GM13977 (cell line): ENCODE results near the gene MAPKBP1.
A peak's percentile ranks its signal among the peaks of the same experiment; 100 is the strongest.

ENCODE experiments used
- DNase-seq: peaks from one replicate; pipeline ENCODE4 v3.0.0; 2012; ENCODE audit warnings: low spot score
- in situ Hi-C: fragments of 300-500 bp; cut with MboI; formaldehyde crosslinking; loops from one replicate; pipeline ENCODE4 v1.12.0; 2022; ENCODE audit warnings: low sequenced_read_pairs, low pct_unique_long_range_greater_than_20kb, mixed read lengths, inconsistent platforms; ENCODE audit not compliant: unreplicated experiment
- TF ChIP-seq, protein P1 (sequence below): IDR thresholded peaks from 2 replicates; pipeline ENCODE4 v1.5.1; 2012; ENCODE audit warnings: mild to moderate bottlenecking, control low read depth; ENCODE audit not compliant: insufficient read depth; ENCODE audit errors: extremely low read depth, missing control alignments

MAPKBP1 gene

GRCh38 chr15:41824062-41824745 lies 49.9 kb downstream of the MAPKBP1 start:
- in situ Hi-C loops = no loop called here
- TF ChIP-seq, protein P1, sequence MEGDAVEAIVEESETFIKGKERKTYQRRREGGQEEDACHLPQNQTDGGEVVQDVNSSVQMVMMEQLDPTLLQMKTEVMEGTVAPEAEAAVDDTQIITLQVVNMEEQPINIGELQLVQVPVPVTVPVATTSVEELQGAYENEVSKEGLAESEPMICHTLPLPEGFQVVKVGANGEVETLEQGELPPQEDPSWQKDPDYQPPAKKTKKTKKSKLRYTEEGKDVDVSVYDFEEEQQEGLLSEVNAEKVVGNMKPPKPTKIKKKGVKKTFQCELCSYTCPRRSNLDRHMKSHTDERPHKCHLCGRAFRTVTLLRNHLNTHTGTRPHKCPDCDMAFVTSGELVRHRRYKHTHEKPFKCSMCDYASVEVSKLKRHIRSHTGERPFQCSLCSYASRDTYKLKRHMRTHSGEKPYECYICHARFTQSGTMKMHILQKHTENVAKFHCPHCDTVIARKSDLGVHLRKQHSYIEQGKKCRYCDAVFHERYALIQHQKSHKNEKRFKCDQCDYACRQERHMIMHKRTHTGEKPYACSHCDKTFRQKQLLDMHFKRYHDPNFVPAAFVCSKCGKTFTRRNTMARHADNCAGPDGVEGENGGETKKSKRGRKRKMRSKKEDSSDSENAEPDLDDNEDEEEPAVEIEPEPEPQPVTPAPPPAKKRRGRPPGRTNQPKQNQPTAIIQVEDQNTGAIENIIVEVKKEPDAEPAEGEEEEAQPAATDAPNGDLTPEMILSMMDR = no peak
- no peak for DNase-seq

DNA sequence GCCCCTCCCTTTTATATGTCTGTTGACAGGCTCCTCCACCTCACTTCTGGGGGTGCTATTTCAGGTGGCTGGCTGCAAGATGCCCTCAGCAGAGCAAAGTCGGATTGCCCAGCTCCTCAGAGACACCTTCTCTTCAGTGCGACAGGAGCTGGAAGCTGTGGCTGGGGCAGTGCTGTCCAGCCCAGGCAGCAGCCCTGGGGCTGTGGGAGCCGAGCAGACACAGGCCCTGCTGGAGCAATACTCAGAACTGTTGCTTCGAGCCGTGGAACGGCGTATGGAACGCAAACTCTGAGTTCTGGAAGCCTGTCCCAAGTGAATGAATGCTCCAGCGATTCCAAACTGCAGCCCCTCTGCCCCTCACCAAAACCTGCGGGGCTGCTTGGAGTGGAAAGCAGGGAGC lies 50.9 kb downstream of the MAPKBP1 start:
- in situ Hi-C loops = no loop called here
- no peak for DNase-seq

DNA sequence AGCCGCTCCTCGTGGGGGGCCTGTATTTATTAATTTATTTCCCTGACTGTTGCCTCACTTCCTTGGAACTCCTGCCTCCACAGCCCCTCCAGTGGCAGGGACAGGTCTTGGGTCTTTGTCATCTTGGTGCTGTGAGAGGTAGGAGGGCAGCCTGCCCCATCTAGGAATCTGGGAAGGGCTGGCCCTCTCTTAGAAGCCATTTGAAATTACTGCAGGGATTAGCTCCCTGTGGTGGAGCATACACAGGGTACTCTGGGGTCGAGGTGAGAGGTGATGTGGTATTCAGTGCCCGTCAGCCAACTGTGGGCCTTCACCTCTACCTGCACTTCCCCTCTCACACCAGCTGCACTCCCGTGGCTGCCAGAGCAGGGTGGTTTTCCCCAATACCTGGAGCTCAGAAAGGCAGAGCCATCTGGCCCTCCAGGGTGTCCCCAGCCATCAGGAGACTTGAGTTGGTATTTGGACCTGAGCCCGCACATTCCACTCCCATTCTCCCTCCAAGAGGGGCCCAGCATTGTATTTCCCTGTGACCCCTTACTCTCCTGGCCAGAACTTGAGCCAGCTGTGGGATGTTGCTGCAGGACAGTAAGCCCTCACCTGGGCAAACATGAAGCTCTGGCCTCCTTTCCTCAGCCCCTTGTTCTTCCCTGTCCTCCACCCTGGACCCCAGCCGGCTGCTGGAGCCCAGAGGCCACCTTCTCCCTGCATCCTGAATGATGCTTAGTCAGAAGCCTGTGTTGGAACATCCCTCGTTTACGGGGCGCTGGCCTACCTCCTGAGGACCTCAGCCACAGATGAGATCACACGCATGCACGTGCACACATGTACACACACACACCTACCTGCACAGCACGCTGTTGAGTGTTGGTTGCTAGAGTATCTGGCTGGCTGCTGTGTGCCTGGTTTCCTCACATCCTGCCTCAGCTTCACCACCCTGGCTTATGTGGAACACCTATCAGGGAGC lies 51.6 kb downstream of the MAPKBP1 start:
- no peak for DNase-seq
- TF ChIP-seq, protein P1 = no peak
- in situ Hi-C loops = no loop called here

More for the DNA sequence above, 50.9 kb downstream of the MAPKBP1 start:
- TF ChIP-seq, protein P1 = no peak

GRCh38 chr15:41827290-41827879 lies 53.1 kb downstream of the MAPKBP1 start:
- in situ Hi-C loops = no loop called here
- TF ChIP-seq, protein P1 = no peak
- DNase-seq = no peak

GRCh38 chr15:41827880-41828806 lies 53.9 kb downstream of the MAPKBP1 start, which contains the start of gene JMJD7:
Gene JMJD7, plus strand, starts transcription at chr15:41828092. Its CDS starts 33 bp downstream, at chr15:41828125.
- in situ Hi-C loops = no loop called here
- TF ChIP-seq, protein P1 = no peak
- peak; percentile 100 for DNase-seq
